ENCODE measurements around the gene E2F1.
"Not testable (repeated sequence)": the region's sequence is repeated elsewhere in the genome, so short reads cannot be mapped to it uniquely, and the experiment has no call there.

The E2F1 gene

GRCh38 chr20:33640287-33640686 is 45.9 kb downstream of the E2F1 start:
- no peak for DNase-seq (ENCODE audit: low read depth)
- TF ChIP-seq MYC (IDR thresholded peaks at IDR 0.05; ENCODE audit: low read depth, low read length) (no peak), POLR2A (IDR thresholded peaks at IDR 0.05; ENCODE audit: extremely low read depth, insufficient read length) (no peak), CTCF (IDR thresholded peaks at IDR 0.05; ENCODE audit: low read depth, low read length) (no peak), MAX (IDR thresholded peaks at IDR 0.05; ENCODE audit: low read depth, low read length) (no peak)
- no peak overlapping the region for H3K4me3 ChIP-seq (ENCODE audit: low read depth, low read length)

- TF ChIP-seq POLR2A (IDR thresholded peaks at IDR 0.05; ENCODE audit: extremely low read depth, insufficient read length), result no peak
- TF ChIP-seq MAX (IDR thresholded peaks at IDR 0.05; ENCODE audit: low read depth, low read length), result no peak
- TF ChIP-seq CTCF (IDR thresholded peaks at IDR 0.05; ENCODE audit: low read depth, low read length), result no peak
- no peak for TF ChIP-seq MYC (IDR thresholded peaks at IDR 0.05; ENCODE audit: low read depth, low read length)
- no peak overlapping the region for H3K4me3 ChIP-seq (ENCODE audit: low read depth, low read length)
- no peak for DNase-seq (ENCODE audit: low read depth)
Measured at GRCh38 chr20:33636776-33637175, 49.4 kb downstream of the E2F1 start.

GRCh38 chr20:33635341-33635740 is 50.8 kb downstream of the E2F1 start:
- no peak overlapping the region for H3K4me3 ChIP-seq (ENCODE audit: low read depth, low read length)
- TF ChIP-seq POLR2A (IDR thresholded peaks at IDR 0.05; ENCODE audit: extremely low read depth, insufficient read length), result no peak
- no peak for TF ChIP-seq CTCF (IDR thresholded peaks at IDR 0.05; ENCODE audit: low read depth, low read length)
- no peak for TF ChIP-seq MAX (IDR thresholded peaks at IDR 0.05; ENCODE audit: low read depth, low read length)
- TF ChIP-seq MYC (IDR thresholded peaks at IDR 0.05; ENCODE audit: low read depth, low read length), result no peak
- DNase-seq (ENCODE audit: low read depth), result no peak

- not testable (repeated sequence) for DNase-seq (ENCODE audit: low read depth); H3K4me3 ChIP-seq (ENCODE audit: low read depth, low read length)
Measured at GRCh38 chr20:33631910-33632309, 54.3 kb downstream of the E2F1 start.

- no peak overlapping the region for H3K4me3 ChIP-seq (ENCODE audit: low read depth, low read length)
- no peak for DNase-seq (ENCODE audit: low read depth)
- no peak for TF ChIP-seq MYC (IDR thresholded peaks at IDR 0.05; ENCODE audit: low read depth, low read length)
Measured at GRCh38 chr20:33630507-33630906, 55.7 kb downstream of the E2F1 start.

- TF ChIP-seq MYC (IDR thresholded peaks at IDR 0.05; ENCODE audit: low read depth, low read length), result no peak
- TF ChIP-seq CTCF (IDR thresholded peaks at IDR 0.05; ENCODE audit: low read depth, low read length), result no peak
- no peak for TF ChIP-seq MAX (IDR thresholded peaks at IDR 0.05; ENCODE audit: low read depth, low read length)
- TF ChIP-seq POLR2A (IDR thresholded peaks at IDR 0.05; ENCODE audit: extremely low read depth, insufficient read length), result no peak
- no peak for DNase-seq (ENCODE audit: low read depth)
- H3K4me3 ChIP-seq (ENCODE audit: low read depth, low read length), result no peak overlapping the region
Measured at GRCh38 chr20:33629979-33630378, 56.2 kb downstream of the E2F1 start.

- no peak for DNase-seq (ENCODE audit: low read depth)
- TF ChIP-seq MAX (IDR thresholded peaks at IDR 0.05; ENCODE audit: low read depth, low read length), result no peak
- no peak for TF ChIP-seq CTCF (IDR thresholded peaks at IDR 0.05; ENCODE audit: low read depth, low read length)
- TF ChIP-seq MYC (IDR thresholded peaks at IDR 0.05; ENCODE audit: low read depth, low read length), result no peak
- TF ChIP-seq POLR2A (IDR thresholded peaks at IDR 0.05; ENCODE audit: extremely low read depth, insufficient read length), result no peak
Measured at GRCh38 chr20:33629533-33629932, 56.7 kb downstream of the E2F1 start.

More at GRCh38 chr20:33629533-33629932, 56.7 kb downstream of the E2F1 start:
- H3K4me3 ChIP-seq (ENCODE audit: low read depth, low read length), result no peak overlapping the region

Measured in NB4 (cell line).